Measurements from ENCODE around the gene CCDC97.

GRCh38 chr19:41307090-41307875 lies 2.7 kb upstream of the CCDC97 start:
- TF ChIP-seq POLR2AphosphoS5 (IDR thresholded peaks at IDR 0.05; ENCODE audit: insufficient read depth in 1 of 2, low read depth in 1 of 2): no peak
- TF ChIP-seq, protein P1, sequence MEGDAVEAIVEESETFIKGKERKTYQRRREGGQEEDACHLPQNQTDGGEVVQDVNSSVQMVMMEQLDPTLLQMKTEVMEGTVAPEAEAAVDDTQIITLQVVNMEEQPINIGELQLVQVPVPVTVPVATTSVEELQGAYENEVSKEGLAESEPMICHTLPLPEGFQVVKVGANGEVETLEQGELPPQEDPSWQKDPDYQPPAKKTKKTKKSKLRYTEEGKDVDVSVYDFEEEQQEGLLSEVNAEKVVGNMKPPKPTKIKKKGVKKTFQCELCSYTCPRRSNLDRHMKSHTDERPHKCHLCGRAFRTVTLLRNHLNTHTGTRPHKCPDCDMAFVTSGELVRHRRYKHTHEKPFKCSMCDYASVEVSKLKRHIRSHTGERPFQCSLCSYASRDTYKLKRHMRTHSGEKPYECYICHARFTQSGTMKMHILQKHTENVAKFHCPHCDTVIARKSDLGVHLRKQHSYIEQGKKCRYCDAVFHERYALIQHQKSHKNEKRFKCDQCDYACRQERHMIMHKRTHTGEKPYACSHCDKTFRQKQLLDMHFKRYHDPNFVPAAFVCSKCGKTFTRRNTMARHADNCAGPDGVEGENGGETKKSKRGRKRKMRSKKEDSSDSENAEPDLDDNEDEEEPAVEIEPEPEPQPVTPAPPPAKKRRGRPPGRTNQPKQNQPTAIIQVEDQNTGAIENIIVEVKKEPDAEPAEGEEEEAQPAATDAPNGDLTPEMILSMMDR (IDR thresholded peaks at IDR 0.05): no peak
- no peak for TF ChIP-seq POLR2A (IDR thresholded peaks at IDR 0.05)
